Endothelial cell (in vitro differentiated cells): Measurements from ENCODE around the gene BRICD5. TPM values are rescaled to one million over a fixed set of nuclear protein-coding genes. Genes with fewer than 3 reads are reported as not detected.
"Not testable (repeated sequence)": the region's sequence is repeated elsewhere in the genome, so short reads cannot be mapped to it uniquely, and the experiment has no call there.

Experiments used
- DNase-seq: peaks from one replicate; pipeline ENCODE4 v3.0.0; 2021; ENCODE audit warnings: low spot score
- H3K27ac Mint-ChIP-seq: one replicate; pipeline ENCODE4 v1.8.0; 2021; ENCODE audit warnings: mixed read lengths, inconsistent platforms; ENCODE audit not compliant: unreplicated experiment
- H3K27me3 Mint-ChIP-seq: one replicate; pipeline ENCODE4 v1.8.0; 2021; ENCODE audit warnings: mild to moderate bottlenecking, moderate library complexity, mixed read lengths, inconsistent platforms; ENCODE audit not compliant: unreplicated experiment
- H3K36me3 Mint-ChIP-seq: one replicate; pipeline ENCODE4 v1.8.0; 2021; ENCODE audit warnings: mild to moderate bottlenecking, low read depth, mixed read lengths, inconsistent platforms; ENCODE audit not compliant: unreplicated experiment
- H3K4me1 Mint-ChIP-seq: one replicate; pipeline ENCODE4 v1.8.0; 2021; ENCODE audit warnings: mild to moderate bottlenecking, mixed read lengths, inconsistent platforms; ENCODE audit not compliant: unreplicated experiment
- H3K4me3 Mint-ChIP-seq: one replicate; pipeline ENCODE4 v1.8.0; 2021; ENCODE audit warnings: mild to moderate bottlenecking, mixed read lengths, inconsistent platforms; ENCODE audit not compliant: unreplicated experiment
- H3K9me3 Mint-ChIP-seq: one replicate; pipeline ENCODE4 v1.8.0; 2021; ENCODE audit warnings: mixed read lengths, inconsistent platforms; ENCODE audit not compliant: unreplicated experiment
- long read RNA-seq: library from polyadenylated mRNA; unstranded; transcript quantifications from one replicate; pipeline ENCODE4 v2.0.0, GENCODE V29; 2020; ENCODE audit not compliant: unreplicated experiment
- total RNA-seq: library from RNA; stranded (reverse); fragmentation: NEBNext Ultra II Directional; extraction: Animal tissue kit (Norgen Biotek cat#: 25700); gene quantifications from one replicate; pipeline ENCODE4 v1.2.1, GENCODE V29; 2021; ENCODE audit not compliant: unreplicated experiment
- TF ChIP-seq, protein P1 (sequence below): fragments of 200-600 bp; sonication (generic); IDR thresholded peaks from one replicate; pipeline ENCODE4 v1.5.0; 2021; ENCODE audit warnings: antibody characterized with exemption; ENCODE audit not compliant: unreplicated experiment

BRICD5 gene
- 21.1 TPM for total RNA-seq
- long read RNA-seq, partial matches to known transcripts, result 0 of 3 reads
- long read RNA-seq, other reads (novel, unspliced or antisense), result 1 of 3 reads

DNA sequence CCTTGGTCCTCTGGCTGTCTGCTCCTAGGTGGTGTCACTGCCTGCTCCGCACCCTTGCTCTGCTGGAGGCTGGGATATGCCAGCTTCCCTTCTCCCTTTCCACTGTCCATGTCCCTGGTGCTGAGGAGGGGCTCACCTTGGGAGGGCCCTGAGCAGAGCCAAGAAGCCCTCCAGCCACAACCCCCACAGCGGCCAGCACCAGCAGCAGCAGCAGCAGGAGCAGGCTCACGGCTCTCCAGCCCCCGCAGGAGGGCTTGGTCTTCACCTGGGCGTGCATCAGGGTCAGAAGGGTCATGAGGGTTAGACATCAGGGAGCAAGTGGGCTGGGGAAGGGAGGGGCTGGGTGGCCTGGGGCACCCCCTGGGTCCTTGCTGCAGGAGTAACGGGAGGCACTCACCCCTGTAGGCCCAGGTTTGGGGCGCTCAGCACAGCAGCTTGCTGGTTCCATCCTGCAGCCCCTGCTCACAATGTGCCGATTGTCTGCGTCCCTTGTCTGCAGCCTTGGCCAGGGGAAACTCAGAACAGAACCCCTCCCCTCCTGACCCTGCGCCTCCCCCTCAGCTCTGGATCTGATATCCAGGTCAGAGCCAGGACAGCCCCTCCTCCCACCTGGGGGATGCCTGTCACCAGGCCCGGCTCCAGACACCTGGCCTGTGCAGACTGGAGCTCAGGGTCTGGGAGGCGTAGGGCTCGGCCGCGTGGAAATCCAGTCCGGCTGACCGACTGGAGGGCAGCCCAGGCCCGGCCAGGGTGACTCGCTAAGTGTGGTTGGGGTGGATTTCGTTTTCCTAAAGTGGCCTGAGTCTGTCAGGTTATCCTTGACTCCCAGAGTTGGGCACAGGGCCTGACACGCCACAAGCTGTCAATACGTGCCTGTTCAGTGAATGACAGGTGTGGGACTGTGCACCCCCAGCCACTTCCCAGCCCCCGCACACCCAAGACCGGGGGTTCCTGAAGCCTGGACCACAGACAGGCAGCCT lies at the start of gene BRICD5:
Gene BRICD5, minus strand, starts transcription at position 478 of the 980 bp plus-strand sequence. Its CDS starts 30 bp downstream, at position 448.
- Mint-ChIP-seq H3K4me1 (peaks cover 20% of the 10 kb centered on the region), H3K4me3 (peak within 1 kb of the TSS; percentile 62), H3K36me3 (peaks cover 4% of the 10 kb centered on the region), H3K27me3 (peaks cover 14% of the 10 kb centered on the region), H3K27ac (no peak within 1 kb of the TSS), H3K9me3 (no peaks in the 10 kb centered on the region)
- TF ChIP-seq, protein P1, sequence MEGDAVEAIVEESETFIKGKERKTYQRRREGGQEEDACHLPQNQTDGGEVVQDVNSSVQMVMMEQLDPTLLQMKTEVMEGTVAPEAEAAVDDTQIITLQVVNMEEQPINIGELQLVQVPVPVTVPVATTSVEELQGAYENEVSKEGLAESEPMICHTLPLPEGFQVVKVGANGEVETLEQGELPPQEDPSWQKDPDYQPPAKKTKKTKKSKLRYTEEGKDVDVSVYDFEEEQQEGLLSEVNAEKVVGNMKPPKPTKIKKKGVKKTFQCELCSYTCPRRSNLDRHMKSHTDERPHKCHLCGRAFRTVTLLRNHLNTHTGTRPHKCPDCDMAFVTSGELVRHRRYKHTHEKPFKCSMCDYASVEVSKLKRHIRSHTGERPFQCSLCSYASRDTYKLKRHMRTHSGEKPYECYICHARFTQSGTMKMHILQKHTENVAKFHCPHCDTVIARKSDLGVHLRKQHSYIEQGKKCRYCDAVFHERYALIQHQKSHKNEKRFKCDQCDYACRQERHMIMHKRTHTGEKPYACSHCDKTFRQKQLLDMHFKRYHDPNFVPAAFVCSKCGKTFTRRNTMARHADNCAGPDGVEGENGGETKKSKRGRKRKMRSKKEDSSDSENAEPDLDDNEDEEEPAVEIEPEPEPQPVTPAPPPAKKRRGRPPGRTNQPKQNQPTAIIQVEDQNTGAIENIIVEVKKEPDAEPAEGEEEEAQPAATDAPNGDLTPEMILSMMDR, result no peak
- no peak for DNase-seq

- Mint-ChIP-seq H3K4me3 (no peak overlapping the region), H3K27ac (no peak overlapping the region), H3K4me1 (peaks cover 7% of the 10 kb centered on the region), H3K36me3 (peaks cover 43% of the 10 kb centered on the region), H3K9me3 (no peaks in the 10 kb centered on the region), H3K27me3 (no peaks in the 10 kb centered on the region)
- no peak for DNase-seq
- TF ChIP-seq, protein P1, result no peak
Measured at GRCh38 chr16:2260250-2260649, 49.6 kb upstream of the BRICD5 start.

GRCh38 chr16:2258530-2258929 lies 47.9 kb upstream of the BRICD5 start:
- not testable (repeated sequence) for H3K4me1 Mint-ChIP-seq, DNase-seq, H3K9me3 Mint-ChIP-seq, H3K4me3 Mint-ChIP-seq, H3K27me3 Mint-ChIP-seq
- peak overlapping the region; percentile 42 for H3K27ac Mint-ChIP-seq
- H3K36me3 Mint-ChIP-seq, result peaks cover 43% of the 10 kb centered on the region

DNA sequence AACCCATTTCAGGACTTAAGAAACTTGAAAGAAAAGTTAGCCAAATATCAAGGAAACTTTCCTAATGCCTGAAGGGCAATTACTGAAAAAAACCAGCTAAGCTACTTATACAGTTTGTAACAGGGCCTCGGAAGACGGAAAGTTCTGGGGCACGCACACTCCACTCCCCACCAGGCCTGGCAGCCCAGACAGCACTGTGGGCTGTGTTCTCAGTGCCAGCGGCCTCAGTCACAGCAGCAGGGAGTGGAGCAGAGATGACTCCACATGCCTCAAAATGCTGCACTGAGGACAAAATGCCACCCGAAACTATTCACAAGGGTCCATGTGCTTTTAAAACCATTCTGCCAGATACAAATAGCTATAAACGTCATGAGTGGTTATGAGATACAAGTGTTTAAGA lies 47.1 kb upstream of the BRICD5 start:
- Mint-ChIP-seq H3K4me3 (no peak overlapping the region), H3K36me3 (peaks cover 48% of the 10 kb centered on the region), H3K9me3 (no peaks in the 10 kb centered on the region), H3K4me1 (no peaks in the 10 kb centered on the region), H3K27ac (no peak overlapping the region), H3K27me3 (no peaks in the 10 kb centered on the region)
- TF ChIP-seq, protein P1, result no peak
- no peak for DNase-seq

DNA sequence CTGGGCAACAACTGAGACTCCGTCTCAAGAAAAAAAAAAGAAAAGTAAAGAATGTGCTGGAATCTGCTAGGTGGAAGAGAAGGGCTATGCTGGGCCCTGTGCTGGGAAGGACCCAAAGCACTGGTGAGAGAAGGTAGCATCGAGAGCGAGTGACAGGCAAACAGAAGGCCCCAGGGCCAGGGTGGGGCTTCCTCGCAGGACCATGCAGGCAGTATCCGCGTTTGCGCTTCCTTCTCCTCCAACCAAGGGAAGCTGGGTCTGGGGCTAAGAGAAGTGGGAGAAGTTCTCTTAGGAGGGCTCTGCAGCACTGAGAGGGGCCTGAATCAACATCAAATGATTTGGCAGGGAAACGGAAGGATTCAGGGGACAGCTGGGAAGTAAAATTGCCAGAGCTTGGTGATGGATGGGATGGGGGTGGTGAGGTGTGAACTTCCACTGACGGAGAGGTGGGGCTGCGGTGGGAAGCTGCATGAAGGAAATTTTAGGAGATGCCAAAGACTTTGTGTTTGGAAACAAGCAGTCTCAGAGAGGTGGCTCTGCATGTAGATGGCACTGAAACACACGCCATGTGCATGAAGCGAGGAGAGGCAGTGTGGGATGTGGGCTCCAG lies 46.0 kb upstream of the BRICD5 start:
- Mint-ChIP-seq H3K27ac (peak overlapping the region; percentile 2), H3K4me1 (no peaks in the 10 kb centered on the region), H3K36me3 (peaks cover 39% of the 10 kb centered on the region), H3K4me3 (peak overlapping the region; percentile 40), H3K27me3 (no peaks in the 10 kb centered on the region), H3K9me3 (no peaks in the 10 kb centered on the region)
- DNase-seq, result no peak
- TF ChIP-seq, protein P1, result no peak
